ENCODE measurements around the gene RNASE7.
"Not testable (repeated sequence)": the region's sequence is repeated elsewhere in the genome, so short reads cannot be mapped to it uniquely, and the experiment has no call there.

RNASE7 gene, protein sequence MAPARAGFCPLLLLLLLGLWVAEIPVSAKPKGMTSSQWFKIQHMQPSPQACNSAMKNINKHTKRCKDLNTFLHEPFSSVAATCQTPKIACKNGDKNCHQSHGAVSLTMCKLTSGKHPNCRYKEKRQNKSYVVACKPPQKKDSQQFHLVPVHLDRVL

DNA sequence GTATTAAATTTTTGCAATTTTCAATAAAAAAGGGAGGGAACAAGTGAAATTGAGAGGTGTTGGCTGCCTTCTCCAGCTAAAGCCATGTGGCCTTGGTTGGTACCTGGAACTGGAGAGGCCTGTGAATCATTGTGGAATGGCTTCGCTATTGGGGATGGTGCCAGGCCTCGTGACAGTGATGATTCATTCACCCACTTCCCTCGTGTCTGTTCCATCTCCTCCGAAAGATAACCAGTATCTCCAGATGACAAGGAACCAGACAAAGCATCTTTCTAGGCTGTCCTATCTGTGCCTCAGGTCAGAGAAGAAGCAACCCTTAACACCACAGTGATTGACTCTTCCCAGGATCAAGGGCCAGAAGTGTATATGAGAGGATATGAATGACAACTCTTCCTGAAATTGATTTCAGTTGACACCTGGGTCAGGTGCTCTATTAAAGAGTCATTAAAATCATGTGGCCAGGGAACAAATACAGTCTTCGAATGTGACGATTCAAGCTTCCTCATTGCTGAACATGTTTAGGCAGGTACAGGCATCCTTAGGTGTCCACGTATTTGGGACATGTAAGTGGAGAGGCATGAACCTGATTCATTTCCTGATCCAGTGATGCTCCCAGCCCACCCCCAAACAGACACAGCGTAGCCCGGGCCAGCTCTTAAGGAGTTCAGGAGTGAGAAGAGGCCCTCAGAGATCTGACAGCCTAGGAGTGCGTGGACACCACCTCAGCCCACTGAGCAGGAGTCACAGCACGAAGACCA, at the start of gene RNASE7:
RNASE7 (plus strand) TSS at position 687 of the 758 bp plus-strand sequence. CDS start 631 bp downstream, outside the sequence.
- no peak for DNase-seq (ENCODE audit: low spot score)

DNA sequence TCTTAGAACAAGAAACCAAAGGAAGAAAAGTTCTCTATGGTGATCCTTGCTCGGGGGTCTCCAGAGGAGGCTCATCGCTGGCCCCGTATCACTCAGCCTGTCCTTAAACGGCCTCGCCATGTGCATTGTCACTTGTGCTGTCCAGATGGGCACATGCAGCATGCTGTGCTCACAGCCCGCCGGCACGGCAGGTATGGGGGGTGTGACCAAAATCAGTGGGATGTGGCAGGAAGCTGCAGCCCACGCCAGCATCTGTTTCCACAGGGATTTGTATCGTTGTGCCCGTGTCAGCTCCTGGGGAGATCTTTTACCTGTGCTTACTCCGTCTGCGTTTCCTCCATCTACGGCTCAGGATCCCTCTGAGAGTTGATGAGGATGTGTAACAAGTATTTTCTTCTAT, 45.6 kb upstream of the RNASE7 start:
- no peak for DNase-seq (ENCODE audit: low spot score)

DNA sequence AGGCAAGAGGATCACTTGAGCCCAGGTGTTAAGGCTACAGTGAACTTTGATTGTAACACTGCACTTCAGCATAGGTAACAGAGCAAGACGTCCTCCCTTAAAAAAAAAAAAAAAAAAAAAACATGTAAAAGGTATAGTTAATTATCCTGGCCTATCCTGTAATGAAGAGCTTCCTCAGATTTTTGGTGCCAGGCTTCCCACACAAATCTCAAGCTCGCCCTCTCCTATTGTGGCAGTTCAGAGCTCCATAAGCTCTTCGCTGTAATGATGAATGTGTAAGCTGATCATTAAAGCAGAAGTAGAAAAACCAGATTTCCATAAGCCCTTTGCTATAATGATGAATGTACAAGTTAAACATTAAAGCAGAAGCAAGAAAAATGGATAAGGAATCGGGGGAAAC, 45.0 kb upstream of the RNASE7 start:
- DNase-seq (ENCODE audit: low spot score) = no peak

DNA sequence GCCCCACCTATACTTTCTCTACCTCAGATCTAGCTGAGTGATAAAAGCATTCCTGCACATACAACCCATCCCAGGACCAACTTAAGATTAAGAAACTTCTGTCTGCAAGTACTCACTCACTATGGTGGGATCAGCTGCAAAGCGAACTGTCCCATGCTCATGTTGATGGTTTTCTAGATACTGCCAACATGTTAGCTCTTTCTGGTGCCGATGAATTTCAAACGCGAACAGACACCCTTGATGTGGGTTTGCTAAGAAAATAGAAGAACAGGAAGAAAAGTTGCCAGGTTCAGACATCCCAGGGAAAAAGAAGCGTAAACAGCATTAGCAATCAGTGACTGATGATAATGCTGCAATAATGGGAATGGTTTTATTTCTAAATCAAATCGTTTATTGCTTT, 44.6 kb upstream of the RNASE7 start:
- DNase-seq (ENCODE audit: low spot score) = no peak

DNA sequence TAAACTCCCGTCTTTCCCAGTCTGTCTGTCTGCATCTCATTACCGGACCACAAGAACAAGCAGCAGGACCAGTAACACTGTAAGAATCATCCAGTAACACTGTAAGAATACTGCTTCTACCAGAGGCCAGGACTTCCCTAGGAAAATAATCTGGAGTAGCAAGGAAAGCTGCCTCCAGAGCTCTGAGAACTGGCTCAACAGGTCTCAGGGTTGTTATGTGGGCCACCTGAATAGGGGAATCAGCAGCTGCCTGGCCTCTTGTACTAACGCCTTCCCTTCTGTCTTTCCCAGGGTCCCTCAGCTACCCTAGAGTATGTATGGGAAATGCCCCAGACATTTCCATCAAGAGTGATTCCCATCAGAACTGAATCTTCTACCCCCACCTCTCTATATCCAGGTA, 44.0 kb upstream of the RNASE7 start:
- DNase-seq (ENCODE audit: low spot score) = no peak

DNA sequence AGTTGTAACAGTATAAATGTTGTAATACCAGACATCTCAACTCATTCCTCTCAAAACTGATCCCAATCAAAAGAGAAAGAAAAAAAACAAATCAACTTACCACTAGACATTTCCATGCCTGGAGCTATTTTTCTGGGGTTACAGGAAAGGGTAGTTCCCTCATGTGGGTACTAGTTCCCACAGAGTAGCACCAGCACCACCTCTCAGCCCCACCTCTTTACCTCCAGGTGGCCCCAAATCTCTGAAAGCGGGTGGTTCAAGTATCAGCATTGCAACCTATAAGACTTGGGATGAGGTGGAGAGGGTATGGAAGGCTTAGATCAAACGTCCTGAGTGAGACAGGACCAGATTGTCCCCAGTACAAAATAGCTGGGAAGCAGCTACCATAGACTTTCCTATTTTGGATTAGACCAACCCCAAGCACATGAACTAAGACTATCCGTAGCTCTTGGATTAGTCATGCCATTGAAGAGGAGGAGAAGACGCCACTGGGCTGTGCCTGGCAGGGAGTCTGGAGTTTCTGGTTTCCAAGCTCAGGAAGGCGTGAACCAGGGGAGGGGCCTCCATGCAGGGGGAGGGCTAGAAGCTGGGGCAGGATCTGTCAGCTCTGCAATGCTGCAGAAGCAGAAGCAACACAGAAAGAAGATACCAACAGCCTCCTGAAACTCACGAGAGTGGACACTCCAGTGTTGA, 43.3 kb upstream of the RNASE7 start, which contains the start of gene SLC39A2:
SLC39A2 (plus strand) TSS at position 620 of the 693 bp plus-strand sequence. CDS start 154 bp downstream, outside the sequence.
- DNase-seq (ENCODE audit: low spot score) = peak; percentile 76

- DNase-seq (ENCODE audit: low spot score) = no peak
Observed at GRCh38 chr14:20999591-20999990, 42.6 kb upstream of the RNASE7 start.

DNA sequence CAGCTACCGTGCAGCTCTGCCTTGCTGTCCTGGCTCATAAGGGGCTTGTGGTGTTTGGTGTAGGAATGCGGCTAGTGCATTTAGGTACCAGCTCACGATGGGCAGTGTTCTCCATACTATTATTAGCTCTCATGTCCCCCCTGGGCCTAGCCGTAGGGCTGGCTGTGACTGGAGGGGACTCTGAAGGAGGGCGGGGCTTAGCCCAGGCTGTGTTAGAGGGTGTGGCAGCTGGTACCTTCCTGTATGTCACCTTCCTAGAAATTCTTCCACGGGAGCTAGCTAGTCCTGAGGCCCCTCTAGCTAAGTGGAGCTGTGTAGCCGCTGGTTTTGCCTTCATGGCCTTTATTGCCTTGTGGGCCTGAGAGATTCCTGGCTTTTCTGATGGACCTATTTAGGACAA, 40.9 kb upstream of the RNASE7 start:
- no peak for DNase-seq (ENCODE audit: low spot score)

DNA sequence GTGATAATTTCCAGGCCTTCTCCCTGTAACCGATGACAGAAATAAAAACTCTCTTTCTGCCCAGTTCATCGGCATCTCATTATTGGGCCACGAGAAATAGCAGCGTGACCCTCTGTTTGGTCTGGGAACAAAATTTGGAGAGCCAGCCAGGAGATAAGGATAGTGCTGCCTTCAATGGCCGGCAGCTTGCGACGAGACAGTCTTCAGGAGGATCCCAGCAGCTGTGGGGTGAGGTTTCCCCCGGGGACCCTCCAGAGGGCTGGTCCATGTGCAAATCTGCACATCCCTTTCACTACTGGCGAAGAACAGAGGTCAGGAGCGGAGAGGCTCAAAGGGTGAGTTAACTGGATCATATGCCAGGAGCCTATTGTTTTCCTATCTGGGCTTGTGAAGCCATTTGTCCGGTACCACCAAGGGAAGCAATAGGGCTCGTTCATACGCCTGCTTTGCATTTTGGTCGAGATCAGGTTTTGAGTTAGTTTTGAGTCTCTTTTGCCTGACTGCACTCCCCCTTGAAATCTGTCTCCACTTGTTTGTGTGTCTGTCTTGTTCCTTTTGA, 38.3 kb upstream of the RNASE7 start:
- no peak for DNase-seq (ENCODE audit: low spot score)

GRCh38 chr14:21009721-21010120, 32.4 kb upstream of the RNASE7 start:
- not testable (repeated sequence) for DNase-seq (ENCODE audit: low spot score)

- DNase-seq (ENCODE audit: low spot score) = no peak
Observed at GRCh38 chr14:21011136-21011535, 31.0 kb upstream of the RNASE7 start.

DNA sequence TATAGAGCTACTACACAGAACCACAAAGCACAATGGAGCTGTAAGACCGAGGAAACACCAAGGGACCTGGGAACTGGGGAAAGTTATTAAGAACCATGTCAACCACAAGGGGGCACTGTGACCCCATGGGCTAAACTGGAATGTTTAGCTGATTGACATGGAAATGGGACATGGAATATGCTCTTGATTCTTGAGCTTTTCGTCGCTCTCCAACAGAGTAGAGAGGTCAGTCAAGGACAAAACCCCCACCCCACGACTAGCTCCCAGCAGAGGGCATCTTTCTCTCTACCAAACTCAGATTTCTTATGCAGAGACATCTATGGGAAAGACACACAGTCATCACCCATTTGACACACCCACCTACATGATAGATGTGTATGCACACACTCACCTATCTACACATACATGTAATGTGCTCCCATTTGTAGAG, 27.4 kb upstream of the RNASE7 start:
- DNase-seq (ENCODE audit: low spot score) = peak; percentile 81

DNA sequence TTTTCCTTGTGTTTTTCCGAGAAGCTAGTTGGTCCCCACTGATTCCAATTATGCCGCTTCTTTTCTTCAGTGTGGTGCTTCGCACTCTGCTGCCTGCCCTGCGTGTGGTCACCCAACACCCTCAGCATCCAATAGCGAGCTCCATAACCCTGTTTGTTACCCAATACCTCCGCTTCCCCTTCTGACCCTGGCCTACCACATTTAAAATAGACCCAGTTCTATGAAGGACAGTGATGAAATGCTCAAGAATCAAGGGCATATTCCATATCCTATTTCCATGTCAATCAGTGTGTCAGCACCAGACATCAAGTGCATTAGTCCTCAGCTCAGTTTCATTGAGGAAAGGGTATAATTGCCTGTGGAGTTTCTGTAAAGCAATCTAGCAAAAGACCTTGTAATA, 26.9 kb upstream of the RNASE7 start:
- no peak for DNase-seq (ENCODE audit: low spot score)

- DNase-seq (ENCODE audit: low spot score) = no peak
Observed at GRCh38 chr14:21016413-21017190, 25.6 kb upstream of the RNASE7 start.

DNA sequence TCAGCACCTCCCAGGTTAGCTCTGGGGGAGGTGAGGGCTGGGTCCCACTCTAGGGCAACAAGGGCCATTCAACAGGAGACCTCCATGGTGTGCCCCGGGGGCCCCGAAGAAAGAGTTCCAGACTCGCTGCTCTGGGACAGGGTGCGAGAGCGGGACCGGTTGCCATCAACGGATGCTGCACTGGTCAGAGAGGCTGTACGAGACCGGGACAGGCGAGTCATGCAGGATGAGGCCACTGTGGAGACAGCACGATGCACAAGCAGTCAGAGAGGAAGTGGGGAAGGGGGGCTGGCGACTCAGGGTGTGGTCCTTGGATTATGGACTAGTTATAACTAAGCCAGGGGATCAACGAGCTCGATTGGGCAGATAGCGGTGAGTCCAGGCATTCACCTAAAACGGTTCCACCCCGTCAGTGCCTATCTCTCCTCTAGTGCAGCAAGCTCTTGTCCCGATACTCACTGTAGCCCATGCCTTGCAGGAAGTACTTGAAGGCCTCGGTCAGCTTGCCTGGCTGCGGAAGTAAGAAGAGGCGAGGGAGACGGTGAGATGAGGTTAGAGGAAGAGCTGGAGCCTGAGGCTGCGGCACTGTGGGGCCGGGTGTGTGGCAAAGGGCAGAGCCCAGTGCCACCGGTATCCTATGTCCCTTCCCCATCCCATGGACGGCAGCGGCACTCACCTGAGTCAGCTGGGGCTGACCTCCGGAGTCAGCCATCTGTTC, 24.5 kb upstream of the RNASE7 start:
- DNase-seq (ENCODE audit: low spot score) = no peak

- no peak for DNase-seq (ENCODE audit: low spot score)
Observed at GRCh38 chr14:21018286-21018685, 23.9 kb upstream of the RNASE7 start.

DNA sequence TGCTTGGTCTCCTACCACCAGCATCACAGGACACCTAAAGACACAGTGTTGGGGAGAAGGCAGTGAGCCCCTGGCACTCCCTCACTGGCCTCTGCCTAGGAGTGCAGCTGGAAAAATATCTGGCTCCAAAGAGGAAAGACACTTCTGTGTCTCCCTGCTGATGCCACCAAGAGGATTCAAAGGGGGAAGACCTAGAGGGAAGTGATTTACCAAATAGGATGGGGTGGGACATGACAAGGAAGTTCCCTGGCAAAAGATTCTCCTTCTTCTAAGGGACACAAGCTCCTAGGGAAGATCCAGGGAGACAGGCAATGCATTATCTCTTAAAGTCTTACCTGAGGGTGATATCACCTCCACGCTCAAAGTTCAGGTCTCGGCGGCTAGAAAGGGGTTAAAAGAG, 23.4 kb upstream of the RNASE7 start:
- no peak for DNase-seq (ENCODE audit: low spot score)

- DNase-seq (ENCODE audit: low spot score) = no peak
Observed at GRCh38 chr14:21019366-21019765, 22.8 kb upstream of the RNASE7 start.

- DNase-seq (ENCODE audit: low spot score) = no peak
Observed at GRCh38 chr14:21020977-21021545, 21.1 kb upstream of the RNASE7 start.

- no peak for DNase-seq (ENCODE audit: low spot score)
Observed at GRCh38 chr14:21022686-21023085, 19.5 kb upstream of the RNASE7 start.

- no peak for DNase-seq (ENCODE audit: low spot score)
Observed at GRCh38 chr14:21023174-21023573, 19.0 kb upstream of the RNASE7 start.
